Mesothelial cell of epicardium (in vitro differentiated cells): ENCODE data around the gene SEC61B. TPM values are rescaled to one million over a fixed set of nuclear protein-coding genes. Genes with fewer than 3 reads are reported as not detected.

Source experiments
- DNase-seq, 2 experiments: peaks; one replicate each; pipeline ENCODE4 v3.0.0; 2021; ENCODE audit warnings: low spot score in 2 of 2; ENCODE audit not compliant: unreplicated experiment in 2 of 2
- H3K27ac Mint-ChIP-seq: 2 replicates; pipeline ENCODE4 v1.8.0; 2021; ENCODE audit warnings: mixed read lengths
- H3K27me3 Mint-ChIP-seq: 2 replicates; pipeline ENCODE4 v1.8.0; 2021; ENCODE audit warnings: low read depth, mixed read lengths
- H3K36me3 Mint-ChIP-seq: 2 replicates; pipeline ENCODE4 v1.8.0; 2021; ENCODE audit warnings: mixed read lengths
- H3K4me1 Mint-ChIP-seq: 2 replicates; pipeline ENCODE4 v1.8.0; 2021; ENCODE audit warnings: mixed read lengths
- H3K4me3 Mint-ChIP-seq: 2 replicates; pipeline ENCODE4 v1.8.0; 2021; ENCODE audit warnings: mild to moderate bottlenecking, moderate library complexity, mixed read lengths
- H3K9me3 Mint-ChIP-seq: 2 replicates; pipeline ENCODE4 v1.8.0; 2021; ENCODE audit warnings: mixed read lengths
- total RNA-seq: library from RNA; stranded (reverse); gene quantifications from 3 replicates; pipeline ENCODE4 v1.2.1, GENCODE V29; 2021
- TF ChIP-seq, protein P1 (sequence below): fragments of 200-600 bp; sonication (generic); IDR thresholded peaks from one replicate; pipeline ENCODE4 v1.5.0; 2021; ENCODE audit warnings: antibody characterized with exemption; ENCODE audit not compliant: unreplicated experiment

SEC61B gene
- total RNA-seq, 1 donor from 2014 or later: 132 TPM

DNA sequence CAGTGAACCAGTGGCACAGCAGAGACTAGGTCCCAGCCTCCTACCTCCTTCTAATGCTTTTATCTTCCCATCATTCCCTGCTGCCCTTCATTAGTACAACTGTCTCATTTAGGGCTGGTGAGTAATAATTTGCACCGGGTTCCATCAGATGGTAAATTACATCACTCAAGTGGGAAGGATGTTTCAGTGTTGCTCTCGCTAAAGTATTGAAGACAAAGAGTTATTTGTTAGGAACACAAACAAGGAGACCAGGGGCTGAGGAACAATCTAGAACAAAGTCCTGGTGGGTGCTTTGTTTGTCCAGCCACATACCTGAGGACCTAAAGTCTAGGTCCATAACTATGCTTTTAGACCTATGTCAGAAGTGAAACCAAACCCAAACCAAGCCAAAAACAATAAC lies 52.4 kb downstream of the SEC61B start:
- Mint-ChIP-seq H3K4me3 (no peak overlapping the region), H3K9me3 (peaks cover 13% of the 10 kb centered on the region), H3K27ac (no peak overlapping the region), H3K36me3 (no peaks in the 10 kb centered on the region), H3K27me3 (no peaks in the 10 kb centered on the region), H3K4me1 (no peaks in the 10 kb centered on the region)
- DNase-seq: no peak
- TF ChIP-seq, protein P1, sequence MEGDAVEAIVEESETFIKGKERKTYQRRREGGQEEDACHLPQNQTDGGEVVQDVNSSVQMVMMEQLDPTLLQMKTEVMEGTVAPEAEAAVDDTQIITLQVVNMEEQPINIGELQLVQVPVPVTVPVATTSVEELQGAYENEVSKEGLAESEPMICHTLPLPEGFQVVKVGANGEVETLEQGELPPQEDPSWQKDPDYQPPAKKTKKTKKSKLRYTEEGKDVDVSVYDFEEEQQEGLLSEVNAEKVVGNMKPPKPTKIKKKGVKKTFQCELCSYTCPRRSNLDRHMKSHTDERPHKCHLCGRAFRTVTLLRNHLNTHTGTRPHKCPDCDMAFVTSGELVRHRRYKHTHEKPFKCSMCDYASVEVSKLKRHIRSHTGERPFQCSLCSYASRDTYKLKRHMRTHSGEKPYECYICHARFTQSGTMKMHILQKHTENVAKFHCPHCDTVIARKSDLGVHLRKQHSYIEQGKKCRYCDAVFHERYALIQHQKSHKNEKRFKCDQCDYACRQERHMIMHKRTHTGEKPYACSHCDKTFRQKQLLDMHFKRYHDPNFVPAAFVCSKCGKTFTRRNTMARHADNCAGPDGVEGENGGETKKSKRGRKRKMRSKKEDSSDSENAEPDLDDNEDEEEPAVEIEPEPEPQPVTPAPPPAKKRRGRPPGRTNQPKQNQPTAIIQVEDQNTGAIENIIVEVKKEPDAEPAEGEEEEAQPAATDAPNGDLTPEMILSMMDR: no peak

Other genes with a start within 250 kb of the SEC61B start
- 77.5 to 79.7 TPM (median 79.6 TPM) in 3 replicates for gene TGFBR1, start 117.2 kb upstream of the SEC61B start, total RNA-seq
- 28.6 to 31.2 TPM (median 29.6 TPM) in 3 replicates for gene ALG2, start 340 bp upstream of the SEC61B start, total RNA-seq